Measurements from ENCODE around the gene REC8. TPM values are rescaled to one million over a fixed set of nuclear protein-coding genes. Genes with fewer than 3 reads are reported as not detected.

Gene REC8
- total RNA-seq, 1 donor from 2014 or later, result 34.6 TPM

GRCh38 chr14:24145219-24145618 lies 26.7 kb upstream of the REC8 start:
- H3K4me3 Mint-ChIP-seq, result peak overlapping the region; percentile 99

GRCh38 chr14:24145690-24146452 lies 26.0 kb upstream of the REC8 start:
- Mint-ChIP-seq H3K4me3 (peak overlapping the region; percentile 99), H3K4me1 (peaks cover 28% of the 10 kb centered on the region), H3K27me3 (ENCODE audit: insufficient read depth, low read depth) (peaks cover 6% of the 10 kb centered on the region), H3K9me3 (no peaks in the 10 kb centered on the region), H3K27ac (peak overlapping the region; percentile 63), H3K36me3 (peaks cover 7% of the 10 kb centered on the region)
- Histone ChIP-seq H2AFZ (replicated peaks) (no peak overlapping the region), H3K9ac (peak overlapping the region; percentile 16), H4K20me1 (ENCODE audit: low read depth) (peaks cover 15% of the 10 kb centered on the region), H3K4me2 (peak overlapping the region; percentile 100), H3K79me2 (ENCODE audit: low read depth) (peaks cover 34% of the 10 kb centered on the region), H3F3A (ENCODE audit: low read depth) (peaks cover 22% of the 10 kb centered on the region), H3K9me3 (ENCODE audit: low read depth) (no peaks in the 10 kb centered on the region), H3K27me3 (no peaks in the 10 kb centered on the region), H3K27ac (no peak overlapping the region), H3K4me3 (peak overlapping the region; percentile 90), H3K4me1 (peaks cover 10% of the 10 kb centered on the region), H3K36me3 (no peaks in the 10 kb centered on the region)
- no peak for DNase-seq (ENCODE audit: low spot score)
- no peak for TF ChIP-seq EZH2phosphoT487 (IDR thresholded peaks at IDR 0.05)
- TF ChIP-seq, protein P1, sequence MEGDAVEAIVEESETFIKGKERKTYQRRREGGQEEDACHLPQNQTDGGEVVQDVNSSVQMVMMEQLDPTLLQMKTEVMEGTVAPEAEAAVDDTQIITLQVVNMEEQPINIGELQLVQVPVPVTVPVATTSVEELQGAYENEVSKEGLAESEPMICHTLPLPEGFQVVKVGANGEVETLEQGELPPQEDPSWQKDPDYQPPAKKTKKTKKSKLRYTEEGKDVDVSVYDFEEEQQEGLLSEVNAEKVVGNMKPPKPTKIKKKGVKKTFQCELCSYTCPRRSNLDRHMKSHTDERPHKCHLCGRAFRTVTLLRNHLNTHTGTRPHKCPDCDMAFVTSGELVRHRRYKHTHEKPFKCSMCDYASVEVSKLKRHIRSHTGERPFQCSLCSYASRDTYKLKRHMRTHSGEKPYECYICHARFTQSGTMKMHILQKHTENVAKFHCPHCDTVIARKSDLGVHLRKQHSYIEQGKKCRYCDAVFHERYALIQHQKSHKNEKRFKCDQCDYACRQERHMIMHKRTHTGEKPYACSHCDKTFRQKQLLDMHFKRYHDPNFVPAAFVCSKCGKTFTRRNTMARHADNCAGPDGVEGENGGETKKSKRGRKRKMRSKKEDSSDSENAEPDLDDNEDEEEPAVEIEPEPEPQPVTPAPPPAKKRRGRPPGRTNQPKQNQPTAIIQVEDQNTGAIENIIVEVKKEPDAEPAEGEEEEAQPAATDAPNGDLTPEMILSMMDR (IDR thresholded peaks at IDR 0.05), result no peak
- no peak for TF ChIP-seq EZH2 (IDR thresholded peaks at IDR 0.05)

More at GRCh38 chr14:24145219-24145618, 26.7 kb upstream of the REC8 start:
- Histone ChIP-seq H2AFZ (replicated peaks) (no peak overlapping the region), H3K4me3 (no peak overlapping the region), H3K4me1 (peaks cover 10% of the 10 kb centered on the region), H3K36me3 (no peaks in the 10 kb centered on the region), H3K27me3 (no peaks in the 10 kb centered on the region), H3F3A (ENCODE audit: low read depth) (peaks cover 28% of the 10 kb centered on the region), H3K4me2 (peak overlapping the region; percentile 100), H3K79me2 (ENCODE audit: low read depth) (peaks cover 41% of the 10 kb centered on the region), H3K9me3 (ENCODE audit: low read depth) (no peaks in the 10 kb centered on the region), H3K27ac (no peak overlapping the region), H4K20me1 (ENCODE audit: low read depth) (peaks cover 20% of the 10 kb centered on the region), H3K9ac (no peak overlapping the region)
- Mint-ChIP-seq H3K4me1 (peaks cover 28% of the 10 kb centered on the region), H3K27ac (no peak overlapping the region), H3K27me3 (ENCODE audit: insufficient read depth, low read depth) (peaks cover 6% of the 10 kb centered on the region), H3K36me3 (peaks cover 7% of the 10 kb centered on the region), H3K9me3 (no peaks in the 10 kb centered on the region)
- TF ChIP-seq EZH2 (IDR thresholded peaks at IDR 0.05) (no peak), EZH2phosphoT487 (IDR thresholded peaks at IDR 0.05) (no peak)
- TF ChIP-seq, protein P1 (IDR thresholded peaks at IDR 0.05), result no peak
- DNase-seq (ENCODE audit: low spot score), result no peak

GRCh38 chr14:24146453-24146977 lies 25.4 kb upstream of the REC8 start, which contains the start of gene PSME2:
TSS of gene PSME2 (minus strand) at chr14:24146610. CDS start at chr14:24146581, 29 bp downstream.
- peak within 1 kb of the TSS; percentile 99 for H3K4me3 Mint-ChIP-seq
- peaks cover 10% of the 10 kb centered on the region for H3K4me1 ChIP-seq
- H3K4me3 ChIP-seq, result peak within 1 kb of the TSS; percentile 90
- H3F3A ChIP-seq (ENCODE audit: low read depth), result peaks cover 16% of the 10 kb centered on the region
- peaks cover 7% of the 10 kb centered on the region for H3K36me3 Mint-ChIP-seq
- peak within 1 kb of the TSS; percentile 91 for H3K27ac Mint-ChIP-seq
- peak; percentile 99 for DNase-seq (ENCODE audit: low spot score)
- H3K9me3 Mint-ChIP-seq, result no peaks in the 10 kb centered on the region
- H3K9ac ChIP-seq, result peak within 1 kb of the TSS; percentile 88
- H3K9me3 ChIP-seq (ENCODE audit: low read depth), result no peaks in the 10 kb centered on the region
- no peaks in the 10 kb centered on the region for H3K27me3 ChIP-seq
- peak within 1 kb of the TSS; percentile 81 for H2AFZ ChIP-seq (replicated peaks)
- no peak for TF ChIP-seq EZH2phosphoT487 (IDR thresholded peaks at IDR 0.05)
- TF ChIP-seq, protein P1 (IDR thresholded peaks at IDR 0.05), result no peak
- TF ChIP-seq EZH2 (IDR thresholded peaks at IDR 0.05), result no peak
- H3K4me2 ChIP-seq, result peak within 1 kb of the TSS; percentile 100
- peaks cover 5% of the 10 kb centered on the region for H3K27me3 Mint-ChIP-seq (ENCODE audit: insufficient read depth, low read depth)
- no peaks in the 10 kb centered on the region for H3K36me3 ChIP-seq
- H4K20me1 ChIP-seq (ENCODE audit: low read depth), result peaks cover 15% of the 10 kb centered on the region
- H3K4me1 Mint-ChIP-seq, result peaks cover 28% of the 10 kb centered on the region
- H3K27ac ChIP-seq, result peak within 1 kb of the TSS; percentile 61
- H3K79me2 ChIP-seq (ENCODE audit: low read depth), result peaks cover 33% of the 10 kb centered on the region

All from neural progenitor cell (in vitro differentiated cells).